Caco-2 (cell line): ENCODE data around the gene CYP4F8. TPM values are rescaled to one million over a fixed set of nuclear protein-coding genes. Genes with fewer than 3 reads are reported as not detected.

Experiments
- BruUV-seq: library from RNA; stranded (reverse); fragments of 400-500 nt; replicated peaks from 2 replicates; lab custom pipeline; 2021; lab: Mats Ljungman, UMichigan
- CTCF ChIA-PET: fragments of 300-600 bp; sonication (Branson Sonifier 250); formaldehyde crosslinking; loops from one replicate; lab custom pipeline; 2022; ENCODE audit warnings: antibody characterized with exemption; lab: Charles Lee
- POLR2A ChIA-PET: fragments of 300-600 bp; sonication (Branson Sonifier 250); formaldehyde crosslinking; loops from one replicate; lab custom pipeline; 2022; ENCODE audit warnings: antibody characterized with exemption; lab: Charles Lee
- DNase-seq, 2 experiments: peaks; one replicate each; pipeline versions ENCODE4 v3.0.0 to v3.0.0-alpha.2; 2020 to 2022
- H3K27me3 ChIP-seq: replicated peaks from 2 replicates; pipeline ENCODE4 v1.6.0; 2011; ENCODE audit warnings: low read length; ENCODE audit not compliant: control insufficient read depth, insufficient read depth
- H3K36me3 ChIP-seq: 2 replicates; pipeline ENCODE4 v1.5.1; 2011; ENCODE audit warnings: low read length; ENCODE audit not compliant: control insufficient read depth, insufficient read depth
- H3K4me1 ChIP-seq: fragments of 250-450 bp; sonication (Bioruptor Pico); 2 replicates; pipeline ENCODE4 v1.5.1; 2020; ENCODE audit warnings: mild to moderate bottlenecking
- H3K4me3 ChIP-seq: 2 replicates; pipeline ENCODE4 v1.5.1; 2011; ENCODE audit warnings: low read depth, mild to moderate bottlenecking, control low read depth, low read length
- H3K9me3 ChIP-seq: fragments of 250-450 bp; sonication (Bioruptor Pico); 2 replicates; pipeline ENCODE4 v1.5.1; 2020; ENCODE audit warnings: mild to moderate bottlenecking, moderate library complexity
- H3K27ac Mint-ChIP-seq: one replicate; pipeline ENCODE4 v1.8.0; 2022; ENCODE audit warnings: mixed read lengths; ENCODE audit not compliant: unreplicated experiment
- H3K27me3 Mint-ChIP-seq: one replicate; pipeline ENCODE4 v1.8.0; 2022; ENCODE audit warnings: mixed read lengths; ENCODE audit not compliant: insufficient read depth, unreplicated experiment
- H3K36me3 Mint-ChIP-seq: one replicate; pipeline ENCODE4 v1.8.0; 2022; ENCODE audit warnings: mild to moderate bottlenecking, mixed read lengths; ENCODE audit not compliant: insufficient read depth, unreplicated experiment
- H3K4me1 Mint-ChIP-seq: one replicate; pipeline ENCODE4 v1.8.0; 2022; ENCODE audit warnings: low read depth, mixed read lengths; ENCODE audit not compliant: unreplicated experiment
- H3K4me3 Mint-ChIP-seq: one replicate; pipeline ENCODE4 v1.8.0; 2022; ENCODE audit warnings: mild to moderate bottlenecking, moderate library complexity, mixed read lengths; ENCODE audit not compliant: unreplicated experiment
- H3K9me3 Mint-ChIP-seq: one replicate; pipeline ENCODE4 v1.8.0; 2022; ENCODE audit warnings: mixed read lengths; ENCODE audit not compliant: unreplicated experiment
- intact Hi-C: fragments of 100-400 bp; cut with micrococcal nuclease; formaldehyde crosslinking; loops from one replicate; pipeline ENCODE4 v1.10.0; 2022; ENCODE audit not compliant: unreplicated experiment
- total RNA-seq: library from RNA; stranded (reverse); gene quantifications from 2 replicates; pipeline ENCODE4 v1.2.3, GENCODE V29; 2022
- TF ChIP-seq, protein P1 (sequence below), 2 experiments: fragments of 200-600 bp in 1 of 2; IDR thresholded peaks; 1 replicate in 1 of 2; 2 replicates in 1 of 2; pipeline versions ENCODE4 v1.5.1 to v1.8.0; 2011 to 2022; ENCODE audit warnings: antibody characterized with exemption in 1 of 2, control low read depth in 1 of 2, inconsistent platforms in 1 of 2, low read depth in 1 of 2, low read length in 1 of 2, mild to moderate bottlenecking in 1 of 2, moderate library complexity in 1 of 2; ENCODE audit not compliant: insufficient read depth in 1 of 2, severe bottlenecking in 1 of 2, unreplicated experiment in 1 of 2

CYP4F8 gene
- total RNA-seq, 1 experiment from 2014 or later, result not detected

- no TSS peak for BruUV-seq
- DNase-seq, result no peak
- TF ChIP-seq, protein P1, sequence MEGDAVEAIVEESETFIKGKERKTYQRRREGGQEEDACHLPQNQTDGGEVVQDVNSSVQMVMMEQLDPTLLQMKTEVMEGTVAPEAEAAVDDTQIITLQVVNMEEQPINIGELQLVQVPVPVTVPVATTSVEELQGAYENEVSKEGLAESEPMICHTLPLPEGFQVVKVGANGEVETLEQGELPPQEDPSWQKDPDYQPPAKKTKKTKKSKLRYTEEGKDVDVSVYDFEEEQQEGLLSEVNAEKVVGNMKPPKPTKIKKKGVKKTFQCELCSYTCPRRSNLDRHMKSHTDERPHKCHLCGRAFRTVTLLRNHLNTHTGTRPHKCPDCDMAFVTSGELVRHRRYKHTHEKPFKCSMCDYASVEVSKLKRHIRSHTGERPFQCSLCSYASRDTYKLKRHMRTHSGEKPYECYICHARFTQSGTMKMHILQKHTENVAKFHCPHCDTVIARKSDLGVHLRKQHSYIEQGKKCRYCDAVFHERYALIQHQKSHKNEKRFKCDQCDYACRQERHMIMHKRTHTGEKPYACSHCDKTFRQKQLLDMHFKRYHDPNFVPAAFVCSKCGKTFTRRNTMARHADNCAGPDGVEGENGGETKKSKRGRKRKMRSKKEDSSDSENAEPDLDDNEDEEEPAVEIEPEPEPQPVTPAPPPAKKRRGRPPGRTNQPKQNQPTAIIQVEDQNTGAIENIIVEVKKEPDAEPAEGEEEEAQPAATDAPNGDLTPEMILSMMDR (IDR thresholded peaks at IDR 0.05; ENCODE audit: insufficient read depth in 1 of 2, low read depth in 1 of 2, low read length in 1 of 2, severe bottlenecking in 1 of 2, unreplicated experiment in 1 of 2), result no peak
- no peaks in the 10 kb centered on the region for H3K36me3 Mint-ChIP-seq
- H3K4me1 ChIP-seq, result no peaks in the 10 kb centered on the region
- H3K4me3 ChIP-seq, result no peak overlapping the region
- ChIA-PET POLR2A (no interaction called here), CTCF (no interaction called here)
- no peaks in the 10 kb centered on the region for H3K36me3 ChIP-seq
- intact Hi-C loops, result no loop called here
- peaks cover 5% of the 10 kb centered on the region for H3K4me1 Mint-ChIP-seq
- H3K27me3 Mint-ChIP-seq, result peaks cover 9% of the 10 kb centered on the region
- no peaks in the 10 kb centered on the region for H3K9me3 Mint-ChIP-seq
- no peak overlapping the region for H3K27ac Mint-ChIP-seq
- no peaks in the 10 kb centered on the region for H3K9me3 ChIP-seq
- H3K4me3 Mint-ChIP-seq, result no peak overlapping the region
- no peaks in the 10 kb centered on the region; the same call in 1 of the 2 replicates for H3K27me3 ChIP-seq
Observed at GRCh38 chr19:15616183-15616582, 1.2 kb downstream of the CYP4F8 start.

DNA sequence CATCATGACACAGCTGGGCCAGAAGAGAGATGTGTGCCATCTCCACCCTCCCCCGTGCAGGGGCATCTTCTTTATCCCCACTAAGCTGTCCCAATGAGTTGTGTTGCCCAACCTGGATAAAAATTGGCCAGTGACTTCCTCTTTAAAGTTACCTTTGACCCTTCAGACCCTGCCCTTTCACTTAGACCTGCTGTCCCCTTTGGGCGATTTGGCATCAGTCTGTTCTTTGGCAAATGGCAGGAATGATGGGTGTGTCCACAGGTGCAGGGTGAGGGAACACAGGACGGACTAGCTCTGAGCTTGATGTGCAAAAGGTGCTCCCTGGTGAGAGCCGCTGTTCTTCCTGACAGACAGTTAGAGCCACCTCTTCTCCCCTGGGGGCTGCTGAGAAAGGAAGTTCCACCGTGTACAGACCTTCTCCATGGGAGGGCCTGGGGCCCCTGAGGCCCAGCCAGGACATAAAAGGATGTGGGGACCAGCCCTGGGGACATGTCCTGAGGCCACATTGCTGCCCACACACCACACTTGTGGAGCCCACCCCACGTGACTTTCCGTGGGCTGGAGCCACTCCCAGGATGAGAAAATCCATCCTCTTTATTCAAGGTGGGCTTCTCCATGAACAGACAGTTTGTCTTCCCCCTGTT, 1.7 kb downstream of the CYP4F8 start:
- Mint-ChIP-seq H3K27me3 (peaks cover 9% of the 10 kb centered on the region), H3K36me3 (no peaks in the 10 kb centered on the region), H3K4me3 (no peak overlapping the region), H3K4me1 (peaks cover 5% of the 10 kb centered on the region), H3K9me3 (no peaks in the 10 kb centered on the region), H3K27ac (no peak overlapping the region)
- Histone ChIP-seq H3K4me1 (no peaks in the 10 kb centered on the region), H3K27me3 (no peaks in the 10 kb centered on the region; the same call in 1 of the 2 replicates), H3K36me3 (no peaks in the 10 kb centered on the region), H3K9me3 (no peaks in the 10 kb centered on the region), H3K4me3 (no peak overlapping the region)
- BruUV-seq, result no TSS peak
- CTCF ChIA-PET, result no interaction called here
- no peak for DNase-seq
- POLR2A ChIA-PET, result no interaction called here
- TF ChIP-seq, protein P1 (IDR thresholded peaks at IDR 0.05; ENCODE audit: insufficient read depth in 1 of 2, low read depth in 1 of 2, low read length in 1 of 2, severe bottlenecking in 1 of 2, unreplicated experiment in 1 of 2), result no peak
- intact Hi-C loops, result no loop called here

GRCh38 chr19:15618321-15618720, 3.3 kb downstream of the CYP4F8 start:
- BruUV-seq, result no TSS peak
- no peak for DNase-seq
- Mint-ChIP-seq H3K36me3 (no peaks in the 10 kb centered on the region), H3K4me3 (no peak overlapping the region), H3K9me3 (peaks cover 10% of the 10 kb centered on the region), H3K27ac (no peak overlapping the region), H3K27me3 (peaks cover 14% of the 10 kb centered on the region), H3K4me1 (peaks cover 5% of the 10 kb centered on the region)
- CTCF ChIA-PET, result interaction anchor here (1.0 kb wide), 1 partner anchor 63 kb away, joined by 3 read pairs; no protein-coding TSS in a partner anchor
- no peak overlapping the region for H3K4me3 ChIP-seq
- H3K4me1 ChIP-seq, result no peaks in the 10 kb centered on the region
- no peaks in the 10 kb centered on the region for H3K36me3 ChIP-seq
- POLR2A ChIA-PET, result no interaction called here
- TF ChIP-seq, protein P1 (IDR thresholded peaks at IDR 0.05; ENCODE audit: insufficient read depth in 1 of 2, low read depth in 1 of 2, low read length in 1 of 2, severe bottlenecking in 1 of 2, unreplicated experiment in 1 of 2), result no peak
- no peaks in the 10 kb centered on the region; the same call in 1 of the 2 replicates for H3K27me3 ChIP-seq
- no peaks in the 10 kb centered on the region for H3K9me3 ChIP-seq
- intact Hi-C loops, result no loop called here
